SH-SY5Y (cell line): ENCODE data around the gene UTS2R.

Source experiments
- GATA2 ChIP-seq: IDR thresholded peaks from 2 replicates; pipeline ENCODE4 v1.6.1; 2011; ENCODE audit warnings: mild to moderate bottlenecking, low read depth, low read length
- GATA3 ChIP-seq: IDR thresholded peaks from 2 replicates; pipeline ENCODE4 v1.6.1; 2011; ENCODE audit warnings: low read depth, mild to moderate bottlenecking, low read length, moderate library complexity

The UTS2R gene

GRCh38 chr17:82387705-82388106 is 16.1 kb downstream of the UTS2R start:
- TF ChIP-seq GATA3, result no peak
- no peak for TF ChIP-seq GATA2

- no peak for TF ChIP-seq GATA2
- TF ChIP-seq GATA3, result no peak
Observed at GRCh38 chr17:82388223-82388921, 16.8 kb downstream of the UTS2R start.

GRCh38 chr17:82388922-82389283 is 17.3 kb downstream of the UTS2R start:
- TF ChIP-seq GATA3, result no peak
- no peak for TF ChIP-seq GATA2

GRCh38 chr17:82389379-82389778 is 17.8 kb downstream of the UTS2R start:
- no peak for TF ChIP-seq GATA3
- no peak for TF ChIP-seq GATA2

GRCh38 chr17:82390015-82390859 is 18.7 kb downstream of the UTS2R start:
- TF ChIP-seq GATA2, result no peak
- no peak for TF ChIP-seq GATA3

GRCh38 chr17:82390860-82391435 is 19.4 kb downstream of the UTS2R start:
- TF ChIP-seq GATA3 (no peak), GATA2 (no peak)

GRCh38 chr17:82391496-82392066 is 20.0 kb downstream of the UTS2R start:
- no peak for TF ChIP-seq GATA2
- TF ChIP-seq GATA3, result no peak

GRCh38 chr17:82392209-82392920 is 20.8 kb downstream of the UTS2R start:
- TF ChIP-seq GATA3 (no peak), GATA2 (no peak)

- no peak for TF ChIP-seq GATA2
- TF ChIP-seq GATA3, result no peak
Observed at GRCh38 chr17:82392941-82393340, 21.4 kb downstream of the UTS2R start.

GRCh38 chr17:82394278-82394677 is 22.7 kb downstream of the UTS2R start:
- TF ChIP-seq GATA2 (no peak), GATA3 (no peak)

GRCh38 chr17:82396601-82397435 is 25.3 kb downstream of the UTS2R start:
- TF ChIP-seq GATA2 (no peak), GATA3 (no peak)

- no peak for TF ChIP-seq GATA2
- TF ChIP-seq GATA3, result no peak
Observed at GRCh38 chr17:82397449-82398335, 26.1 kb downstream of the UTS2R start.
